Natural killer cell (primary cell): ENCODE data around the gene CLCNKA. TPM values are rescaled to one million over a fixed set of nuclear protein-coding genes. Genes with fewer than 3 reads are reported as not detected.

ENCODE experiments used
- ATAC-seq, 3 donors: fragments of 150-1000 bp in 2 of 3; fragments of 200-7000 bp in 1 of 3; cut with Tn5 transposase; 1 replicate in 1 of 3; 2 replicates in 2 of 3; pipeline ENCODE4 v1.10.0; 2021; ENCODE audit warnings: mild to moderate bottlenecking in 2 of 3, moderate library complexity in 2 of 3
- DNase-seq, 2 donors: peaks; one replicate each; pipeline versions ENCODE4 v3.0.0 to v3.0.0-alpha.2; 2013 to 2021; ENCODE audit warnings: mixed read lengths in 1 of 2
- H3K27ac ChIP-seq: one replicate; pipeline ENCODE4 v1.5.1; 2013; ENCODE audit warnings: mild to moderate bottlenecking, low read length
- H3K27me3 ChIP-seq: one replicate; pipeline ENCODE4 v1.6.1; 2013; ENCODE audit warnings: low read length; ENCODE audit not compliant: control insufficient read depth, insufficient read depth
- H3K36me3 ChIP-seq: one replicate; pipeline ENCODE4 v1.6.1; 2013; ENCODE audit warnings: low read length; ENCODE audit not compliant: control insufficient read depth, insufficient read depth
- H3K4me1 ChIP-seq: one replicate; pipeline ENCODE4 v1.6.1; 2013; ENCODE audit warnings: low read length; ENCODE audit not compliant: control insufficient read depth, insufficient read depth
- H3K4me3 ChIP-seq: one replicate; pipeline ENCODE4 v1.5.1; 2013; ENCODE audit warnings: low read length
- H3K9me3 ChIP-seq: one replicate; pipeline ENCODE4 v1.6.1; 2013; ENCODE audit warnings: low read length; ENCODE audit not compliant: control insufficient read depth, insufficient read depth
- H3K27ac Mint-ChIP-seq, 2 donors: one replicate each; pipeline ENCODE4 v1.8.0; 2022; ENCODE audit warnings: mild to moderate bottlenecking in 2 of 2, mixed read lengths in 2 of 2, moderate library complexity in 1 of 2
- H3K27me3 Mint-ChIP-seq, 2 donors: one replicate each; pipeline ENCODE4 v1.8.0; 2022; ENCODE audit warnings: low read depth in 2 of 2, mixed read lengths in 2 of 2
- H3K36me3 Mint-ChIP-seq: one replicate; pipeline ENCODE4 v1.8.0; 2022; ENCODE audit warnings: mixed read lengths
- H3K4me1 Mint-ChIP-seq, 2 donors: one replicate each; pipeline ENCODE4 v1.8.0; 2022; ENCODE audit warnings: mixed read lengths in 2 of 2
- H3K4me3 Mint-ChIP-seq: one replicate; pipeline ENCODE4 v1.8.0; 2022; ENCODE audit warnings: mild to moderate bottlenecking, moderate library complexity, mixed read lengths
- H3K9me3 Mint-ChIP-seq, 2 donors: one replicate each; pipeline ENCODE4 v1.8.0; 2022; ENCODE audit warnings: mixed read lengths in 2 of 2
- CTCF ChIP-seq: fragments of 200-600 bp; IDR thresholded peaks from one replicate; pipeline ENCODE4 v1.8.0; 2022; ENCODE audit warnings: antibody characterized with exemption
- WGBS: methylation state at CpG from one replicate; pipeline ENCODE4 v1.1.7; 2013; ENCODE audit warnings: missing lambda C conversion rate; ENCODE audit not compliant: insufficient coverage; 5-methylcytosine and 5-hydroxymethylcytosine counted together
- intact Hi-C: fragments of 100-400 bp; cut with micrococcal nuclease; formaldehyde crosslinking; loops from one replicate; pipeline ENCODE4 v1.14.2; 2022
- total RNA-seq, 4 donors: library from RNA; stranded (reverse); fragments of 120-200 nt in 1 of 4; gene quantifications; one replicate each; pipeline versions ENCODE4 v1.2.3 to v1.2.4, GENCODE V29; 2013 to 2022

The CLCNKA gene
- total RNA-seq, 3 donors from 2014 or later (not counting 1 experiment from before 2014, with no cell fraction given): 0.16 to 0.33 TPM; not detected in 1

GRCh38 chr1:16017076-16017460, 4.8 kb upstream of the CLCNKA start:
- WGBS: 80% methylated on average over 10 of the region's 10 CpGs
- Histone ChIP-seq H3K4me1 (peaks cover 13% of the 10 kb centered on the region), H3K27me3 (no peaks in the 10 kb centered on the region), H3K9me3 (no peaks in the 10 kb centered on the region), H3K4me3 (no peak overlapping the region), H3K27ac (no peak overlapping the region), H3K36me3 (no peaks in the 10 kb centered on the region)
- Mint-ChIP-seq H3K27me3 (no peaks in the 10 kb centered on the region), H3K4me1 (peaks cover 0 to 11% of the 10 kb centered on the region in 2 donors), H3K4me3 (no peak overlapping the region), H3K9me3 (no peaks in the 10 kb centered on the region), H3K27ac (no peak overlapping the region), H3K36me3 (no peaks in the 10 kb centered on the region)
- ATAC-seq (no peak), DNase-seq (no peak)
- TF ChIP-seq CTCF: no peak
- intact Hi-C loops: no loop called here

- no peak within 1 kb of the TSS for H3K4me3 Mint-ChIP-seq
- Histone ChIP-seq H3K9me3 (no peaks in the 10 kb centered on the region), H3K4me3 (no peak within 1 kb of the TSS), H3K27ac (no peak within 1 kb of the TSS), H3K36me3 (no peaks in the 10 kb centered on the region), H3K4me1 (peaks cover 7% of the 10 kb centered on the region), H3K27me3 (no peaks in the 10 kb centered on the region)
- H3K9me3 Mint-ChIP-seq: no peaks in the 10 kb centered on the region
- DNase-seq (no peak), ATAC-seq (no peak)
- intact Hi-C loops: no loop called here
- no peak for TF ChIP-seq CTCF
- H3K27me3 Mint-ChIP-seq: no peaks in the 10 kb centered on the region
- H3K27ac Mint-ChIP-seq: no peak within 1 kb of the TSS
- H3K36me3 Mint-ChIP-seq: no peaks in the 10 kb centered on the region
- 80% methylated on average over 37 of the region's 37 CpGs for WGBS
- H3K4me1 Mint-ChIP-seq: peaks cover 0 to 4% of the 10 kb centered on the region in 2 donors
Measured at GRCh38 chr1:16017461-16018303, 4.2 kb upstream of the CLCNKA start, which contains the start of gene HSPB7. HSPB7 (minus strand) TSS chr1:16018043; CDS start chr1:16017963, 80 bp downstream.

- H3K4me3 Mint-ChIP-seq: no peak overlapping the region
- H3K27ac ChIP-seq: no peak overlapping the region
- WGBS: 83% methylated on average over 4 of the region's 4 CpGs
Measured at GRCh38 chr1:16018308-16018707, 3.5 kb upstream of the CLCNKA start.

More at GRCh38 chr1:16018308-16018707, 3.5 kb upstream of the CLCNKA start:
- TF ChIP-seq CTCF: no peak
- no peaks in the 10 kb centered on the region for H3K9me3 ChIP-seq
- peaks cover 0 to 4% of the 10 kb centered on the region in 2 donors for H3K4me1 Mint-ChIP-seq
- H3K27me3 ChIP-seq: no peaks in the 10 kb centered on the region
- H3K36me3 Mint-ChIP-seq: no peaks in the 10 kb centered on the region
- peaks cover 2% of the 10 kb centered on the region for H3K4me1 ChIP-seq
- H3K27me3 Mint-ChIP-seq: no peaks in the 10 kb centered on the region
- no peaks in the 10 kb centered on the region for H3K36me3 ChIP-seq
- no peaks in the 10 kb centered on the region for H3K9me3 Mint-ChIP-seq
- no peak overlapping the region for H3K4me3 ChIP-seq
- DNase-seq (no peak), ATAC-seq (no peak)
- intact Hi-C loops: no loop called here
- no peak overlapping the region for H3K27ac Mint-ChIP-seq
